ENCODE data around the gene TRIM71.
"Not testable (repeated sequence)": the region's sequence is repeated elsewhere in the genome, so short reads cannot be mapped to it uniquely, and the experiment has no call there.

Gene TRIM71

DNA sequence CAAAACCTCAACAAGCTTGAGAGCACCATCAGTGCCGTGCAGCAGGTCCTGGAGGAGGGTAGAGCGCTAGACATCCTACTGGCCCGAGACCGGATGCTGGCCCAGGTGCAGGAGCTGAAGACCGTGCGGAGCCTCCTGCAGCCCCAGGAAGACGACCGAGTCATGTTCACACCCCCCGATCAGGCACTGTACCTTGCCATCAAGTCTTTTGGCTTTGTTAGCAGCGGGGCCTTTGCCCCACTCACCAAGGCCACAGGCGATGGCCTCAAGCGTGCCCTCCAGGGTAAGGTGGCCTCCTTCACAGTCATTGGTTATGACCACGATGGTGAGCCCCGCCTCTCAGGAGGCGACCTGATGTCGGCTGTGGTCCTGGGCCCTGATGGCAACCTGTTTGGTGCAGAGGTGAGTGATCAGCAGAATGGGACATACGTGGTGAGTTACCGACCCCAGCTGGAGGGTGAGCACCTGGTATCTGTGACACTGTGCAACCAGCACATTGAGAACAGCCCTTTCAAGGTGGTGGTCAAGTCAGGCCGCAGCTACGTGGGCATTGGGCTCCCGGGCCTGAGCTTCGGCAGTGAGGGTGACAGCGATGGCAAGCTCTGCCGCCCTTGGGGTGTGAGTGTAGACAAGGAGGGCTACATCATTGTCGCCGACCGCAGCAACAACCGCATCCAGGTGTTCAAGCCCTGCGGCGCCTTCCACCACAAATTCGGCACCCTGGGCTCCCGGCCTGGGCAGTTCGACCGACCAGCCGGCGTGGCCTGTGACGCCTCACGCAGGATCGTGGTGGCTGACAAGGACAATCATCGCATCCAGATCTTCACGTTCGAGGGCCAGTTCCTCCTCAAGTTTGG is 72.9 kb downstream of the TRIM71 start:
- DNase-seq (ENCODE audit: low read depth in 2 of 2): no peak

DNA sequence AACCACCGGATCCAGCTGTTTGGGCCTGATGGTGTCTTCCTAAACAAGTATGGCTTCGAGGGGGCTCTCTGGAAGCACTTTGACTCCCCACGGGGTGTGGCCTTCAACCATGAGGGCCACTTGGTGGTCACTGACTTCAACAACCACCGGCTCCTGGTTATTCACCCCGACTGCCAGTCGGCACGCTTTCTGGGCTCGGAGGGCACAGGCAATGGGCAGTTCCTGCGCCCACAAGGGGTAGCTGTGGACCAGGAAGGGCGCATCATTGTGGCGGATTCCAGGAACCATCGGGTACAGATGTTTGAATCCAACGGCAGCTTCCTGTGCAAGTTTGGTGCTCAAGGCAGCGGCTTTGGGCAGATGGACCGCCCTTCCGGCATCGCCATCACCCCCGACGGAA is 73.6 kb downstream of the TRIM71 start:
- DNase-seq (ENCODE audit: low read depth in 2 of 2): no peak

DNA sequence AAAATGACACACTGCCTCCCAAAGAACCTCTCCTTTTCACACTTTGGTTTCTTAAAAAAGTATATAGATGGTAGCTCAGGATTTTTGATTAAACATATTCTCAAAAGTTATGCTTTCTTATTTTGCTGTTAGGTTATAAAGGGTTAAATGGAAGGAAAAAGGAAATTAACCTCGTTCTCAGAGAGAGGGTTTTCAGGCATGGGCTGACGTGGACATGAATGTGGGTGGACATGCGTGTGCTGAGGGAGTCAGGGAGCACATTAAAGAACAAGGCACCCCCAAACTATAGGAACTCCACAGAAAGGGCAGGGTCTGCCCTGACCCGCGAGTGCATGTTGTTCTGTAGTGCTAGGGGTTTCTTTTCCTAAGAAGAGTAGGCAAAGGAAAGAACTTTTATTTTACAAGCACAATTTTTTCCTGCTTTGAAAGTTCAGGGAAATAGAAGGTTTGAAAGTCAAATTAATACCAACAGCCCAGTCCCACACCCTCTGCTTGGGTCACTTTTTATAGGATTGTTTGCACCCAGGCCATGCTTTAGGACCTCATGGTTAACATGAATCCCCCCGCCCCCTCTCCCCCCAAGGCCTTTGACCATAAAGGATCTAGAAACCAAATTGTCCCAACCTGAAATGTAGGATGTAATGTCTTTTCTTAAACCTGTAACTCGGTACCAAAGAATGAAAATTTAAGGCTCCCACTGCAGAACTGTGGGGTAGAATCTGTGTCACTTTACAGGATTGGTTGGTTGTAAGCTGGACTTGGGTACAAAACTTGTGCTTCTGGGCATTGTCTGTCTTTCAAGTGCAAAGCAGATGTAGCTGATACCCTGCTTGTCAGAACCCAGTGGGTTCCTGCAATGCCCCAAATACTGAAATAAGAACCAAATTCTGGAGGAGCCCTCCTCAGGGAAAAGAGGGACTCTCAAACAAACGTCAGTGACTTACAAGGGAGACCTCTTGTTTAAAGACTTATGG is 75.1 kb downstream of the TRIM71 start:
- no peak for DNase-seq (ENCODE audit: low read depth in 2 of 2)

DNA sequence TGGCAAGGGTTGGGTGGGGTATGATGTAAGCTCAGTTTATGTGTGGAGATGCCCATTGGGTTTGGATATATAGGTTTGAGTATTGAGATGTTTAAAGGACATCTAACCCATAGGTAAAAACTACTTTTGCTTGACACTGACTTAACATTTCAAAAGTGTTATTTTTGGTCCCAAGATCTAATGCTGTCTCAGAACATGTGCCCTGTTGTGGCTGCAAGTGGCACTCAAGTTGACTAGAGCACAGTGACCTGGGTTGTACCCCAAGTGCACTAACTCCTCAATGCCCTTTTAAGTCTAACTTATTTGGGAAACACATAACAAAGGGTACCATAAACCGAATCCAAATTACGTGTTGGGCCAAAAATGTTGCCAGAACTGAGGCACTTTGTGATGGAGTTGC is 77.2 kb downstream of the TRIM71 start:
- DNase-seq (ENCODE audit: low read depth in 2 of 2): no peak

DNA sequence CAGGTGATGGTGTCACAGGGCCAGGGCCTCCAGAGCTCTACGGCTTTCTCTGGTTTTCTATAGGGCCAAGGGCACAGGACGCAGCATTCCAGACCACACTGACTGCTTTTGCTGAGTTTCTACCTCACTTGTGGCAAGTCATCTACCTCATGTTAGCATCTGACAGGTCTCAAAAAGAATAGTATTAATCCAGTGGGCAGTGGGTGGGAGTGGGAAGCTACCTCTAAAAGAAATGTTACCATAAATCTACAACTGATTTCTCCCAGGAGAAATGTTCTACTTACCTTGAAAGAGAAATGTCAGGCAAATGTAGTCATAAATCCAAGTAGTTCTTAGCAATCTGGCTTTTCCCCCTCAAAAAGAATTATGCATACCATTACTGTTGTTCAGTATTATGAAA is 77.9 kb downstream of the TRIM71 start:
- DNase-seq (ENCODE audit: low read depth in 2 of 2): no peak

DNA sequence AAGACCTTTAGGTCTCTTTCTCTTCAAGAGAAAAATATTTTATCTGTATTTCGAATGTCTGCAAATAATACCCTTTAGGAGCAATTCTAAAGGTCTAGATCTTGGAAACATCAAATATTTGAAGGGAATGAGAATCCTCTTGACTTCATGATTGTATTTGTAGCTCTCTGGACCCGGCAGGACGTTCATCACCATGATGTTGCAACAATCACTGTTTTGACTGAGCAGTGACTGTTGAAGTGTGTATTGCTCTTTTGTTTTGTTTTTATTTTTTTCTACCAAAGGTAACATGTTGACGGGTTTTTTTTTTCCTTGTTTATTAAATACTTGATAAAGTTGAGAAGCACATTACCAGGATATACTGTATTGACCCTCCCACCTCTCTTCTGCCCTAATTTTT is 78.3 kb downstream of the TRIM71 start:
- no peak for DNase-seq (ENCODE audit: low read depth in 2 of 2)

DNA sequence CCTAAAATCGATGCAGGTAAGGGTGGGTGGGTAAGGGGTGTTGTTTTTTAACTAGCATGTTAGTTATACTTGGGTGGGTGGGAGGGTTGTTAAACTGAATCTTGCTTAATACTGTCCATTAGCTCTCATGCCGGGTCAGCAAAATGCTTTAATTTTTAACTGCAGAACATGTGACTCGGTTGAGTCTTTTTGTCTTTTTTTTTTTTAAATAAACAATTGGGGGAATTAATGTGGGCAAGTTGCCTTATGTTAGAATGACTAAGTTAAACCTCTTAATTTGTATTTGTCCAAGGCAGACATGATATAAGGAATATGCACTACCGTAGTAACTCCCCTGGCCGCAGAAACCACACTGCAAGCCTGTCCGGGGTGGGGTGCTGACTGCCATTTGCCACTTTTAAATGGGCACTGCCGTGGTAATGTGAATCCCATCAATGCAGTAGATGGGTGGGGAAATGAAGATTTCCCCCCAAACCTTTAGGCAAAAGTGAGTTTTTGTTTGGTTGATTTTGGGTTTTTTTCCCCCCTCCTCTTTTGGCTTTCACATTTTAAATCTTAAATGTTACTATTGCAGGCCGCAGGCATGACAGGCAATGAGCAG is 79.3 kb downstream of the TRIM71 start:
- DNase-seq (ENCODE audit: low read depth in 2 of 2): no peak

DNA sequence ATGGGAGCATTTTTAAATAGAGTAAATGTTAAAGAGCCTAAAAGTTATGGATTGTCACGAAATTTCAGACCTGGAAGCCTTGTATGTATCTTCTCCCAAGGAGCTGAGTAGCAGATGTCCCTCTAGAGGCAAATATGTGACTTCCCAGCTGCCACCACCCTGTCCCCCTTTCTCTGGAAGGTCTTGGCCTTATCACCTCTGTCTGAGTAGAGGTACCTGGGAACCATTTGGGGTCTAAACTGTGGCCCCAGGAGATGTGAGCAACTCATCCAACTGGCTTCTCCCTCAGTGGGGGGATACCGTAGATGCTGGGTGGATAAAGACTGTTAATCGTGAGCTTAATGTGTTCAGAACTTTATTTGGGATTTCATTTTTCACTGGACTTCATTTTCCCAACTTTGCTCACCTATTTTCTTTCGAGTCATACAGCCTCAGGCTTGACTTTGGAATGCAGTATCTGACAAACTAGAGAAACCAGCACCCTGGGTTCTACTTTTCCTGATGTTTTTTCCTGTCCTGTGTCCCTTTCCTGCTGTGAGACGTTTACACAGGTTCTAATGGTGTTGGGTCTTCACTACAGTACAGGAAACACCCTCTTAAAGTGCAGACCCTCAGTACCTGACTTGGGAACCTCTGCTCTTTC is 80.3 kb downstream of the TRIM71 start:
- no peak for DNase-seq (ENCODE audit: low read depth in 2 of 2)

DNA sequence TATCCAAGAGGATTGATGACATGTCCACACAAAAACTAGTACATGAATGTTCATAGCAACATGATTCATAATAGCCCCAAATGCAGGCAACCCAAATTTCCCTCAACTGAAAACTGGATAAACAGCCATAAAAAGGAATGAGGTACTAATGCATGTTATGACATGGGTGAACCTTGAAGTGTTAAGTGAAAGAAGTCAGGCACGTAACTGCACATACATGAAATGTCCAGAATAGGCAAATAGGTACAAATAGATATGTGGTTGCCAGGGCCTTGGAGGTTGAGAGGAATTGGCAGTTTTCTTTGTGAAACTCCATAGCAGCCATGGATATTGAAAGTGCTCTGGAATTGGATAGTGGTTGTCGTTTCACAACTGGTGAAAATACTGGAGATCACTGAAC is 81.5 kb downstream of the TRIM71 start:
- DNase-seq (ENCODE audit: low read depth in 2 of 2): no peak

DNA sequence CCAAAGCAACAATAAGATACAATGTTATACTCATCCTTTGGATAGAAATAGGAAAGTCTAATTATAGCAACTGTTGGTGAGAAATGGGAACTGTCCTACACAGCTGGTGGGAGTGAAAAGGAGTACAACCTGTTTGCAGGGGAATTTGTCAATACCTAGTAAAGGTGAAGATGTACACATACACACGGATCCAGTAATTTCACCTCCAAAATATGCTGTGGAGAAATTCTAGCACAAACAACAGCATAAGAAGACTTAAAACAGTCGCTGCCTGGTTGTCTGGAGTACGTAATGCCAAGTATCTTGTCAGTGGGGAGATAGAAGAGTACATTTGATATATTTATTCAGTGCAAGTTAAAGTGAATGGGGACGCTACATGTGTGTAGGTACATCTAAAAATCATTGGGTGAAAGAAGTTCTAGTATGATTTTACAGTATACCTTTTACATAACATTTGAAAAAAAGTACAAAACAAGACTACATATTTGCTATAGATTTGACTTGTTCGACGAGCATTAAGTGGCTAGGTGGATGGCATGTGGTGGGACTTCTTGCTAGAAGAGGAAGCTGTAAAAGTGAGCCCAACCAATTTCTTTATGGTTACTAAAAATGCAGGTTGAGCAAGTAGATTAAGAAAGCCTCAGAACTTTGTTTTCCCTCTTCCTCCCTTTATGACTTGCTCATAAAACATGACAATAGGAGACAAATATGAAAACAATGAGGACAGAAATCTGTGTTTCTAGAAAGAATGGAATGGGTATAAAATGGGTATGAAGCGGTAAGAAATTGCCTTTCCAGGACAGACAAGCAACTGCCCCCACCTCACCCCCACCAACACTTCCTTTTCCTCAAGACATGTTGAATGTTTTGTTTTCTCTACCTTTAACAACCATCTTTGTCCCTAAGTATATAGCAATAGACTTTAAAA is 83.5 kb downstream of the TRIM71 start:
- DNase-seq (ENCODE audit: low read depth in 2 of 2): no peak

DNA sequence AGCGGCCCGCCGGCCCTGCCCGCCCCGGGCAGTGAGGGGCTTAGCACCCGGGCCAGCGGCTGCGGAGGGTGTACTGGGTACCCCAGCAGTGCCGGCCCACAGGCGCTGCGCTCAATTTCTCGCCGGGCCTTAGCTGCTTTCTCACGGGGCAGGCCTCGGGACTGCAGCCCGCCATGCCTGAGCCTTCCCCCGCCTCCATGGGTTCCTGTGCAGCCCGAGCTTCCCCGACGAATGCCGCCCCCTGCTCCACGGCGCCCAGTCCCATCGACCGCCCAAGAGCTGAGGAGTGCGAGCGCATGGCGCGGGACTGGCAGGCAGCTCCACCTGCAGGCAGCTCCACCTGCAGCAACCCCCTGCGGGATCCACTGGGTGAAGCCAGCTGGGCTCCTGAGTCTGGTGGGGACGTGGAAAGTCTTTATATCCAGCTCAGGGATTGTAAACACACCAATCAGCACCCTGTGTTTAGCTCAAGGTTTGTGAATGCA is 85.1 kb downstream of the TRIM71 start:
- peak in 1 of 2 donors; percentile 23 for DNase-seq (ENCODE audit: low read depth in 2 of 2)

DNA sequence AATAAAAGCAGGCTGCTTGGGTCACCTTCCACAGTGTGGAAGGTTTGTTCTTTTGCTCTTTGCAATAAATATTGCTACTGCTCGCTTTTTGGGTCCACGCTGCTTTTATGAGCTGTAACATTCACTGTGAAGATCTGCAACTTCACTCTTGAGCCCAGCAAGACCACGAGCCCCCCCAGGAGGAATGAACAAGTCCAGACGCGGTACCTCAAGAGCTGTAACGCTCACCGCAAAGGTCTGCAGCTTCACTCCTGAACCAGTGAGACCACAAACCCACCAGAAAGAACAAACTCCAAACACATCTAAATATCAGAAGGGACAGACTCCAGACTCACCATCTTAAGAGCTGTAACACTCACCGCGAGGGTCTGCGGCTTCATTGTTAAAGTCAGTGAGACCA is 86.2 kb downstream of the TRIM71 start:
- DNase-seq (ENCODE audit: low read depth in 2 of 2): no peak

DNA sequence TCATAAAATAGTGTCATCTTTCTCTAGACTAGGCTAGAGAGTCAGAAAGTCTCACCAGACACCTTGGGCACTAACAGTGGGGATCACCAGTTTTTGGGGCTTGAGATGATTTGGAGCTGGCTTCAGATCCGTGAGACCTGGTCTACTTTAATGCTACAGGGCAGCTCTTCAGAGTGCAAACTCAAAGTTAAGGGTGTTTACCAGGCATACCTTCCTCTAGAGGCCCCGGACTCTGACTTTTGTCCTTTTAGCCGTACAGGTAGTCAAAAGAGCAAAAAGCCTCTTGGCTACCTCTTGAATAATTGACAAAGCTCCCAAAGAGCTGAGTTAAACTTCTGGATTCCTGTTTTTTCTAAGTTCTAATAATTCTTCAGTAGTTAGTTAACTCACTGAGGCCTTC is 92.2 kb downstream of the TRIM71 start:
- no peak for DNase-seq (ENCODE audit: low read depth in 2 of 2)

DNA sequence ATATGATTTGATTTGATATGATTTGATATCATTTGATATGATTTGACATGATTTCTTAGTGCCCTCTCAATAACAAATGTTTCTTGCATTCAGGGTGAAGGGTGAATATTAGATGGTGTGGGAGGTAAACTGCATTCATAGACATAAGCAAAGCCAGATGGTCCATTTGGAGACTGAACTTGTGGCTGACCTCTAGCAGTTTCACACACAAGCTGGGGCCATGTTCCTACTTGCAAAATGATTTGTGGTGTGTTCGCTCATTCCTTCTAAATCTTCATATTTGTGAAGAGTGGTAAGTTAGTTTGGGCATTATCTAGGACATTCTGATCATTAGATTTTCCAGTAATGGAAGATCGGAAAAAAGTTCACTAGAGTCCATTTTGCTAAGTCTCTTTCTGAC is 93.2 kb downstream of the TRIM71 start:
- no peak for DNase-seq (ENCODE audit: low read depth in 2 of 2)

DNA sequence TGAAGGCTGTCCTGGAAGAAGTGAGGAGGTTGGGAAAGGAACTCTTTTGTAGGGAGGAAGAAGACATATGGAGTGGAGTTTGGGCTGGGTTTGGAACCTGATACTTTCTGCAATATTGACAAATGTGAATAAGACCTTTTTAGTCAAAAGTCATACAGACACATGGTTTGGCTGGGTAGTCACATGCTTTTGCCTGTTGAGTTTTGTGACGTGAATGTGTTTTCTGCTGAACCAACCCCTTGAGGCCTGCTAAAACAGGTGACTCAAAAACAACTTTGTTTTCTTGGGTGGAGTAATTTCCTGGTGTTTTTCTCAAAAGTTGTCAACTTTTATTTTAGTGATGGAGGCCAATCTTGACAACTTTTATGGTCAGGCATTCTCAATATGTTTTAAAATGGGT is 94.2 kb downstream of the TRIM71 start:
- DNase-seq (ENCODE audit: low read depth in 2 of 2): no peak

DNA sequence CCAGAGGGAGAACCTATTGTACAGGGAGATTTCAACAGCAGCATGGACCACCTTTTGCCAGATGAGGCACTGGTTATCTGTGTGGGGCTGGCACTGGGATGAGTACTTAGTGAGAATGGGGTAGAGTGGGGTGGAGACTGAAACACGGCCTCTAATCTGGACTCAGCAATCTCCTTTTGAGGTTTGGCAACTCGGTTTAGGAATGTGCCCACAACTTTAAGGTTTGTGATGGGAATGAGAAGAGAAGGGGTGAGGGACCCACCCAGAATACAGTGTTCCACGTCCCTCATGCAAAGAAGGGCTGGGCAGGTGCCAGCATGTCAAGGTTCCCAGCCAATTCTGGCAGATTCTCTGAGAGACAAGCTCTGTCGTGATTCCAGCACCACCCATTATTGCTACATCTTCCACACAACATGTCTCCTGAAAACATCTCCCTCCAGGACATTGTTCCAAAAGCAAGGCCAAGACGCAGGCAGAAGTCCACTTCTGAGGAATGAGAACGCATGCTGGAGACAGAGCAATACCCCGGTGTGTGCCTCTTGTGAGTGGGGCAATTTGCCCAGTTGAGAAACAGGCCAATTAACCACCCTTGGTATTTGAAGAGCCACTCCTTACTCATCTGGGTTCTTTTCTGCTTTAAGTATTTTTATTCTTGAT is 96.1 kb downstream of the TRIM71 start:
- no peak for DNase-seq (ENCODE audit: low read depth in 2 of 2)

DNA sequence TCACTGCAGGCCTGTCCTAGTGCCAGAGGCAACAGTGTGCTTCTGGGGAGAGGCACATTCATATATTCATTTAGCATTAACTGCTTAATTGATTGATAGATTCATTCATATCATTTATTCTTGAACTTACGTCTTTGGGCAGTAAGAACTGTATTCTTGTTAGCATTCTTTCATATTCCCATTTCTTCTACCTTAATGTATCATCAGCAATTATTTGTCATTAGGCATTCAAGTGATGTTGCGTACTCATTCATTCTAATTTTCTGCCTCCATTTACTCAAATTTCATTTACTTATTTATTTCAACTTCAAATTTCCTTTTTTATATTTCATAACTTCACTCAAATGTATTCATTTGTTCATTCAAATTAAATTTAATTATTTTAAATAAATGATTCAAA is 102.1 kb downstream of the TRIM71 start:
- no peak for DNase-seq (ENCODE audit: low read depth in 2 of 2)

DNA sequence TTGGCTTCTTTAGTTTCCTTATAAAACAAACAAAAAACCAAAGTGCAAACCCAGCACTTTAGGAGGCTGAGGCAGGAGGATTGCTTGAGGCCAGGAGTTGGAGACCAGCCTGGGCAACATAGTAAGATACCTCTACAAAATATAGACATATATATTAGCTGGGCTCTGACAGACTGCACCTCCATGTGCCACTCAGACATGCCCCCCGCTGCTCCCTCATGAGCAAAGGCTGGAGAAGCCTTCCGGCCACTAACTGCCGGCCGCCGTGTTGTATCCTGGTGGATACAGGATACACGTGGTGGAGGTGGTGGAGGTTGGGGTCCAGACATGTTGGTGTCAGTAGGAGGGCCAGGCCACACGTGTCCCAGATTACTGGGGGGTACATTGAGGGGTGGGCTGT is 104.3 kb downstream of the TRIM71 start:
- DNase-seq (ENCODE audit: low read depth in 2 of 2): no peak

DNA sequence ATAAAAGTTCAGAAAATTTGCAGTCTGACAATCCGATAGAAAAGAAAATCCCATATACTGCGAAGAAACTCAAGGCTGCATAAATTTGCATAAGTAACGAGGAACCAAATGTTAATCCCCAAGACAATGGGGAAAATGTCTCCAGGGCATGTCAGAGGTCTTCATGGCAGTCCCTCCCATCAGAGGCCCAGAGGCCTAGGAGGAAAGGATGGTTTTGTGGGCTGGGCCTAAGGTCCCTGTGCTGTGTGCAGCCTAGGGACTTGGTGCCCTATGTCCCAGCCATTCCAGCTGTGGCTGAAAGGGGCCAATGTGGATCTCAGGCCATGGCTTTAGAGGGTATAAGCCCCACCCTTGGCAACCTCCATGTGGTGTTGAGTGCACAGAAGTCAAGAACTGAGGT is 112.4 kb downstream of the TRIM71 start:
- no peak for DNase-seq (ENCODE audit: low read depth in 2 of 2)

DNA sequence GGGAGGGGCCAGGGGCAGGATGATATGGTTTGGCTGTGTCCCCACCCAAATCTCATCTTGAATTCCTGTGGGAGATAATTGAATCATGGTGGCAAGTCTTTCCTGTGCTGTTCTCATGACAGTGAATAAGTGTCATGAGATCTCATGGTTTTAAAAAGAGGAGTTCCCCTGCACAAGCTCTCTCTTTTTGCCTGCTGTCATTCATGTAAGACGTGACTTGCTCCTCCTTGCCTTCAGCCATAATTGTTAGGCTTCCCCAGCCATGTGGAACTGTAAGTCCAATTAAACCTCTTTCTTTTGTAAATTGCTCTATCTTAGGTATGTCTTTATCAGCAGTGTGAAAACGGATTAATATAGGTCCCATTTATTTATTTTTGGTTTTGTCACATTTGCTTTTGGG is 113.5 kb downstream of the TRIM71 start:
- DNase-seq (ENCODE audit: low read depth in 2 of 2): not testable (repeated sequence)
